ENCODE results near the gene TXNDC11.

TXNDC11 gene

GRCh38 chr16:11734025-11734652 is 8.5 kb downstream of the TXNDC11 start:
- Histone ChIP-seq H3K9ac (ENCODE audit: low read depth, low read length) (no peak overlapping the region), H3K36me3 (ENCODE audit: insufficient read depth, low read length) (peaks cover 70% of the 10 kb centered on the region), H3K4me1 (ENCODE audit: control insufficient read depth, insufficient read depth, low read length) (peaks cover 4% of the 10 kb centered on the region), H3K9me3 (replicated peaks; ENCODE audit: low read length) (no peaks in the 10 kb centered on the region), H3K4me3 (ENCODE audit: low read length) (no peak overlapping the region), H3K27me3 (ENCODE audit: control insufficient read depth, insufficient read depth, low read length) (no peaks in the 10 kb centered on the region), H3K4me2 (ENCODE audit: low read length) (no peak overlapping the region)

- H3K4me2 ChIP-seq (ENCODE audit: low read length): no peak overlapping the region
- no peaks in the 10 kb centered on the region for H3K27me3 ChIP-seq (ENCODE audit: control insufficient read depth, insufficient read depth, low read length)
- no peak overlapping the region for H3K4me3 ChIP-seq (ENCODE audit: low read length)
- H3K36me3 ChIP-seq (ENCODE audit: insufficient read depth, low read length): peaks cover 71% of the 10 kb centered on the region
- no peaks in the 10 kb centered on the region for H3K9me3 ChIP-seq (replicated peaks; ENCODE audit: low read length)
- no peaks in the 10 kb centered on the region for H3K4me1 ChIP-seq (ENCODE audit: control insufficient read depth, insufficient read depth, low read length)
- H3K9ac ChIP-seq (ENCODE audit: low read depth, low read length): no peak overlapping the region
Measured at GRCh38 chr16:11731222-11731621, 11.4 kb downstream of the TXNDC11 start.

GRCh38 chr16:11729787-11730186 is 12.9 kb downstream of the TXNDC11 start:
- Histone ChIP-seq H3K9ac (ENCODE audit: low read depth, low read length) (no peak overlapping the region), H3K4me3 (ENCODE audit: low read length) (no peak overlapping the region), H3K4me2 (ENCODE audit: low read length) (no peak overlapping the region), H3K9me3 (replicated peaks; ENCODE audit: low read length) (no peaks in the 10 kb centered on the region), H3K4me1 (ENCODE audit: control insufficient read depth, insufficient read depth, low read length) (no peaks in the 10 kb centered on the region), H3K27me3 (ENCODE audit: control insufficient read depth, insufficient read depth, low read length) (no peaks in the 10 kb centered on the region), H3K36me3 (ENCODE audit: insufficient read depth, low read length) (peaks cover 71% of the 10 kb centered on the region)

GRCh38 chr16:11727796-11728543 is 14.7 kb downstream of the TXNDC11 start:
- H3K4me2 ChIP-seq (ENCODE audit: low read length): no peak overlapping the region

GRCh38 chr16:11726008-11726407 is 16.6 kb downstream of the TXNDC11 start:
- peaks cover 56% of the 10 kb centered on the region for H3K36me3 ChIP-seq (ENCODE audit: insufficient read depth, low read length)
- H3K9ac ChIP-seq (ENCODE audit: low read depth, low read length): no peak overlapping the region
- no peaks in the 10 kb centered on the region for H3K9me3 ChIP-seq (replicated peaks; ENCODE audit: low read length)
- H3K4me1 ChIP-seq (ENCODE audit: control insufficient read depth, insufficient read depth, low read length): no peaks in the 10 kb centered on the region
- no peaks in the 10 kb centered on the region for H3K27me3 ChIP-seq (ENCODE audit: control insufficient read depth, insufficient read depth, low read length)
- H3K4me3 ChIP-seq (ENCODE audit: low read length): no peak overlapping the region
- no peak overlapping the region for H3K4me2 ChIP-seq (ENCODE audit: low read length)

More at GRCh38 chr16:11727796-11728543, 14.7 kb downstream of the TXNDC11 start:
- no peak overlapping the region for H3K9ac ChIP-seq (ENCODE audit: low read depth, low read length)
- no peak overlapping the region for H3K4me3 ChIP-seq (ENCODE audit: low read length)
- no peaks in the 10 kb centered on the region for H3K9me3 ChIP-seq (replicated peaks; ENCODE audit: low read length)
- no peaks in the 10 kb centered on the region for H3K4me1 ChIP-seq (ENCODE audit: control insufficient read depth, insufficient read depth, low read length)
- peaks cover 61% of the 10 kb centered on the region for H3K36me3 ChIP-seq (ENCODE audit: insufficient read depth, low read length)
- no peaks in the 10 kb centered on the region for H3K27me3 ChIP-seq (ENCODE audit: control insufficient read depth, insufficient read depth, low read length)

GRCh38 chr16:11725457-11725856 is 17.2 kb downstream of the TXNDC11 start:
- Histone ChIP-seq H3K4me1 (ENCODE audit: control insufficient read depth, insufficient read depth, low read length) (no peaks in the 10 kb centered on the region), H3K36me3 (ENCODE audit: insufficient read depth, low read length) (peaks cover 56% of the 10 kb centered on the region), H3K4me2 (ENCODE audit: low read length) (no peak overlapping the region), H3K9ac (ENCODE audit: low read depth, low read length) (no peak overlapping the region), H3K4me3 (ENCODE audit: low read length) (no peak overlapping the region), H3K9me3 (replicated peaks; ENCODE audit: low read length) (no peaks in the 10 kb centered on the region), H3K27me3 (ENCODE audit: control insufficient read depth, insufficient read depth, low read length) (no peaks in the 10 kb centered on the region)

- Histone ChIP-seq H3K9me3 (replicated peaks; ENCODE audit: low read length) (no peaks in the 10 kb centered on the region), H3K9ac (ENCODE audit: low read depth, low read length) (no peak overlapping the region), H3K4me1 (ENCODE audit: control insufficient read depth, insufficient read depth, low read length) (no peaks in the 10 kb centered on the region), H3K27me3 (ENCODE audit: control insufficient read depth, insufficient read depth, low read length) (no peaks in the 10 kb centered on the region), H3K4me3 (ENCODE audit: low read length) (no peak overlapping the region), H3K36me3 (ENCODE audit: insufficient read depth, low read length) (peaks cover 45% of the 10 kb centered on the region), H3K4me2 (ENCODE audit: low read length) (no peak overlapping the region)
Measured at GRCh38 chr16:11722468-11722808, 20.2 kb downstream of the TXNDC11 start.

GRCh38 chr16:11721781-11722467 is 20.7 kb downstream of the TXNDC11 start:
- Histone ChIP-seq H3K9me3 (replicated peaks; ENCODE audit: low read length) (no peaks in the 10 kb centered on the region), H3K9ac (ENCODE audit: low read depth, low read length) (no peak overlapping the region)

GRCh38 chr16:11719762-11720161 is 22.9 kb downstream of the TXNDC11 start:
- H3K4me3 ChIP-seq (ENCODE audit: low read length): no peak overlapping the region
- H3K4me2 ChIP-seq (ENCODE audit: low read length): no peak overlapping the region
- H3K36me3 ChIP-seq (ENCODE audit: insufficient read depth, low read length): peaks cover 42% of the 10 kb centered on the region
- H3K27me3 ChIP-seq (ENCODE audit: control insufficient read depth, insufficient read depth, low read length): no peaks in the 10 kb centered on the region
- no peak overlapping the region for H3K9ac ChIP-seq (ENCODE audit: low read depth, low read length)
- no peaks in the 10 kb centered on the region for H3K9me3 ChIP-seq (replicated peaks; ENCODE audit: low read length)
- no peaks in the 10 kb centered on the region for H3K4me1 ChIP-seq (ENCODE audit: control insufficient read depth, insufficient read depth, low read length)

More at GRCh38 chr16:11721781-11722467, 20.7 kb downstream of the TXNDC11 start:
- no peaks in the 10 kb centered on the region for H3K4me1 ChIP-seq (ENCODE audit: control insufficient read depth, insufficient read depth, low read length)
- H3K4me3 ChIP-seq (ENCODE audit: low read length): no peak overlapping the region
- no peak overlapping the region for H3K4me2 ChIP-seq (ENCODE audit: low read length)
- H3K27me3 ChIP-seq (ENCODE audit: control insufficient read depth, insufficient read depth, low read length): no peaks in the 10 kb centered on the region
- peaks cover 45% of the 10 kb centered on the region for H3K36me3 ChIP-seq (ENCODE audit: insufficient read depth, low read length)

- Histone ChIP-seq H3K4me3 (ENCODE audit: low read length) (no peak overlapping the region), H3K36me3 (ENCODE audit: insufficient read depth, low read length) (peaks cover 42% of the 10 kb centered on the region), H3K27me3 (ENCODE audit: control insufficient read depth, insufficient read depth, low read length) (no peaks in the 10 kb centered on the region), H3K9me3 (replicated peaks; ENCODE audit: low read length) (no peaks in the 10 kb centered on the region), H3K4me1 (ENCODE audit: control insufficient read depth, insufficient read depth, low read length) (no peaks in the 10 kb centered on the region), H3K9ac (ENCODE audit: low read depth, low read length) (no peak overlapping the region), H3K4me2 (ENCODE audit: low read length) (no peak overlapping the region)
Measured at GRCh38 chr16:11719171-11719570, 23.5 kb downstream of the TXNDC11 start.

- H3K36me3 ChIP-seq (ENCODE audit: insufficient read depth, low read length): peaks cover 42% of the 10 kb centered on the region
Measured at GRCh38 chr16:11717811-11718210, 24.8 kb downstream of the TXNDC11 start.

More at GRCh38 chr16:11717811-11718210, 24.8 kb downstream of the TXNDC11 start:
- Histone ChIP-seq H3K9ac (ENCODE audit: low read depth, low read length) (no peak overlapping the region), H3K27me3 (ENCODE audit: control insufficient read depth, insufficient read depth, low read length) (no peaks in the 10 kb centered on the region), H3K9me3 (replicated peaks; ENCODE audit: low read length) (no peaks in the 10 kb centered on the region), H3K4me2 (ENCODE audit: low read length) (no peak overlapping the region), H3K4me3 (ENCODE audit: low read length) (no peak overlapping the region), H3K4me1 (ENCODE audit: control insufficient read depth, insufficient read depth, low read length) (no peaks in the 10 kb centered on the region)
